KOPT-K1 (cell line): ENCODE measurements around the gene RNU1-1.
"Not testable (repeated sequence)": the region's sequence is repeated elsewhere in the genome, so short reads cannot be mapped to it uniquely, and the experiment has no call there.

Source experiments
- H3K27ac ChIP-seq: fragments of 200-600 bp; sonication (generic); 2 replicates; pipeline ENCODE4 v1.5.1; 2016; ENCODE audit warnings: antibody characterized with exemption, mild to moderate bottlenecking, low read depth, low read length; ENCODE audit not compliant: poor library complexity, severe bottlenecking
- H3K36me3 ChIP-seq: fragments of 200-600 bp; sonication (generic); 2 replicates; pipeline ENCODE4 v1.5.1; 2017; ENCODE audit warnings: antibody characterized with exemption, mild to moderate bottlenecking, low read length, moderate library complexity; ENCODE audit not compliant: insufficient read depth
- H3K9me3 ChIP-seq: fragments of 200-600 bp; sonication (generic); 2 replicates; pipeline ENCODE4 v1.5.1; 2017; ENCODE audit warnings: antibody characterized with exemption, low read length, mild to moderate bottlenecking; ENCODE audit not compliant: insufficient read depth, poor library complexity, severe bottlenecking

The RNU1-1 gene

DNA sequence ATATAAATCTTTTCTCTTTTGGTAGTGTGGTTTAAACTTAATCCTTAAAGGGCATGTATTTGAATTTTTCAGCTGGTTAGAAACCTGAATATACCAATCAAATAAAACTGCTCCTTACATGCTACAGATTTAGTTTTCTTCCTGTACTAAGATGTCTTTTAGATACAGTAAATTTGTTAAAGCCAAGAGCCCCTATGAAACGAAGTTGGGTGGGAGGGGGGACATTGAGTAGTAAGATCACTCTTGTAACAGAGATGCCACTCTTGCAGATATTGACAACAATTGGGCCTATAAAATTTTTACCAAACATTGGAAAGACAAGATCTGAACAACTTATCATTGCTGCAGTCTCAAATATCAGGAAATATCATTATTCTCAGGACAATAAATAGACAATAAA, 2.2 kb downstream of the RNU1-1 start:
- not testable (repeated sequence) for H3K36me3 ChIP-seq, H3K27ac ChIP-seq, H3K9me3 ChIP-seq

DNA sequence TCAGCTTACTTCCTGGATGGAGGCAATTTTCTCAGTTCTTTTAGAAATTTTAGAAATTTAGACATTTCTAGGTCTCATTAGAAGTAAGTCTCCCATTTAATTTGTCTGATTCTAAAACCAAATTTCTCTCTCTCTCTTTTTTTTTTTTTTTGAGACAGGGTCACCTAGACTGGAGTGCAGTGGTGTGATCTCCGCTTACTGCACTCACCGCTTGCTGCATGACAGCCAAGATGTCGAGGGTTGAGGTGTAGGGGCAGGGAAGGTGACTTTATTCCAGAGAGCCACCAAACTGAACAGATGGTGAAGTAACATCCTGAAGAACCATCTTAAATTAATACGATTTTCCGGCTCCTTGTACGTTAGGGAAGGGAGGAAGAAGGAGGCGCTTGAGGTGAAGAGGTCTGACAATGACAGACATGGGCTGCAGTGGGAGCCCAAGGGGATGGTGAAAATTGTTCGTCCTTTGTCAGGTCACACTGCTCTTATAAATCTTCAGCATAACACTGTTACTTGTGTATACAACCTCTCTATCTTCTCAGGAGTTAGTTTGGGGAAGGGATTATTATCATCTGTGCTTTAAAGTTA, 5.1 kb downstream of the RNU1-1 start:
- not testable (repeated sequence) for H3K36me3 ChIP-seq
- peak overlapping the region; percentile 60 for H3K27ac ChIP-seq

DNA sequence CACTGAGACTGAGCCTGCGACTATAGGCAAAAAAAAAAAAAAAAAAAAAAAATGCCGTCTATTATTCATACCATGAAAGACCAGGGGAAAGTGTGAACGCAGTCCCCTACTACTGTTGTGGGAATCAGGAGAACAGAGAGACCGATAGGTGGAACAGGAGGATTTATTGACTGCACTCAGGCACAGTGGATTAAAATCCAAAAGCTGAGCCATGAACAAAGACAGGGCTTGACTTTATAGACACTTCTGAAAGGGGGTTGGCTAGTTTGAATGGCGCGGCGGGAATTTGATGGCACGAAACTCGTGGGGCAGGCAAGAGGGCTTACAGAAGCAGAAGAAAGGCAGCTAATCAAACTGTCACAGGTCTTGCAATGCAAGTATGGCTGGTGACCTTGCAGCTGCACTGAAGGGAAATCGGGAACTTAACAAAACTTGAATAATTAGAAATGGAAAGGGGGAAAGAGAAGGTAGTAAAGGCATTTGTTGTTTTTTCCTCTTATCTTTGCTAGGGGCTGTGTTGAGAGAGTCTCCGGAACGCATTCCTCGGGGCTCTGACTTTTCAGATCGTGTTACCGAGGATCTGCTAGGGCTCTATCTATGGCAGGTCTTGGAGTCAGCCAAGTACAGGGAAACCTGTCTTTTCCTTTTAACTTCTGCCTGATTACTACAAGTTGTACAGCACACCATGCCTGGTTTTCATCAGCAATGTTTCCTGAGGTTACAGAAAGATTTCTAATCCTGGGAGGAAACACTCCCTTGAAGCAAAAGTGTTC, 7.5 kb downstream of the RNU1-1 start:
- H3K36me3 ChIP-seq, H3K27ac ChIP-seq: not testable (repeated sequence)
- H3K9me3 ChIP-seq = peaks cover 16% of the 10 kb centered on the region

More for the DNA sequence above, 5.1 kb downstream of the RNU1-1 start:
- H3K9me3 ChIP-seq = peaks cover 16% of the 10 kb centered on the region

DNA sequence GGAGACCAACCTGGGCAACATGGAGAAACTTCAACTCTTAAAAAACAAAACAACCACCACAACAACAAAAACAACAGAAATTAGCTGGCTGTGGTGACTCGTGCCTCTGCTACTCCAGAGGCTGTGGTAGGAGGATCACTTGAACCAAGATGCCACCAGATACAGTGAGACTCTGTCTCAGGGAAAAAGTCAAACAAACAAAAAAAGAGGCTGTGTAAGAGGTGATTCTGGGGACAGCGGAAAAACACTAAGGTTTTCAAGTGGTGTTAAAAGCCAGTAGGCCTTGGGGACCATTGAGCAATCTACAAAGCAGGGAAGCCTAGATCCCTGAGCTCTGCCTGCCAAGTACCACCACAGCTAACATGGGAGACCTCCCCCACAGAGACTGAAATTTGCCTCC, 8.2 kb downstream of the RNU1-1 start:
- H3K27ac ChIP-seq, H3K36me3 ChIP-seq: not testable (repeated sequence)
- H3K9me3 ChIP-seq = peaks cover 16% of the 10 kb centered on the region

DNA sequence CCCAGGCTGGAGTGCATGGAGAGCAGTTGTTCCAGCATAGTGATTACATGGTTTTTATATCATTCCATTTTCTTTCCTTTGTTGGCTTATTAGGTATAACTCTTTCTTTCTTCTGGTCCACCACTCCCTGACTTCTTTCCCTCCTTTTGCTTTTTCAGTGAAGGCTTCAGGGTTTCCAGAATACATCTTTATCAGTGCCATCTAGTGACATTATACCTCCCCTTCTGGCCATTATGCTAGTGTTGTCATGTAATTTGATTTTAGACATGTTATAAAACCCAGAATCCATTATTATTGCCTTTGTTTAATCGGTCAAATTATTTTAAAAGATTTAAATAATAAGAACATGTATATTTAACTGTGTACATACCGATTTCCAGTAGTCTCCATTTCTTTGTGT, 10.6 kb downstream of the RNU1-1 start:
- Histone ChIP-seq H3K27ac (no peak overlapping the region), H3K36me3 (no peaks in the 10 kb centered on the region), H3K9me3 (peaks cover 16% of the 10 kb centered on the region)

DNA sequence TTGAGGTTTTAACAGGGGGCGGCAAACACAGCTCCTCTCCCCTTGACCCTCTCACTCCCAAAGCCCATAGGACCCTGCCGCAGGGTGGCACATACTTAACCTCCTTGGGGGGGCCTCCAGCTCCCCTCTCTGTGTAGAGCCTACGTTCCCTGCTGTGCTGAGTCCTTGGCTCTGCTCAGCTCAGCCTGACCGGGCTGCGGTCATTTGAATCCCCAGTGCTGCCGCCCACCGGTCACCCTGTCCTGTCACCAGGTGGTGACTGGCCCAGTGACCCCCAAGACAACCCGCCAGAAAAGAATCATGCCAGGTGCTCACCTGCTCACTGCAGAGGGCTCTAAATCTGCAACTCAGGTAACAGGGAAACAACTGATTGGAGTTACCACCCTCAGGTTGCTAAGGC, 12.6 kb downstream of the RNU1-1 start:
- H3K27ac ChIP-seq, H3K36me3 ChIP-seq: not testable (repeated sequence)
- peaks cover 14% of the 10 kb centered on the region for H3K9me3 ChIP-seq

DNA sequence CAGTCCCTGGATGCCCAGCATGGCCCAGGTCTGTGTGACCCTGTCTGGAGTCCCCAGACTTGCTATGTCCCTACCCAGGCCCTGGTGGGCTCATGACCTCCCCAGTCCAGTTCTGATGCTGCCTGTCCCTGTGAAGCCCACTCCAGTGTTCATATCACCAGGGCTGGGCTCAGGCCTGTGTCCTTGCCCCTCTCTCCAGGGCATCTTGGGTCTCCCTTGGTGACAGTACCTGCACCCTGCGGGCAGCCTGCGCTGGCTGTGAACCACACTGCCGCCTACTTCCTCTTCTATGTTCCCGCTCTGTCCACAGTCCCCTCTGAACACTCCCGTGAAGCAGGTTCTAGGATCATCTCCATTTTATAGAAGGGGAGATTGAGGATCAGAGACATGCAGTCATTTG, 13.1 kb downstream of the RNU1-1 start:
- H3K27ac ChIP-seq, H3K9me3 ChIP-seq, H3K36me3 ChIP-seq: not testable (repeated sequence)

DNA sequence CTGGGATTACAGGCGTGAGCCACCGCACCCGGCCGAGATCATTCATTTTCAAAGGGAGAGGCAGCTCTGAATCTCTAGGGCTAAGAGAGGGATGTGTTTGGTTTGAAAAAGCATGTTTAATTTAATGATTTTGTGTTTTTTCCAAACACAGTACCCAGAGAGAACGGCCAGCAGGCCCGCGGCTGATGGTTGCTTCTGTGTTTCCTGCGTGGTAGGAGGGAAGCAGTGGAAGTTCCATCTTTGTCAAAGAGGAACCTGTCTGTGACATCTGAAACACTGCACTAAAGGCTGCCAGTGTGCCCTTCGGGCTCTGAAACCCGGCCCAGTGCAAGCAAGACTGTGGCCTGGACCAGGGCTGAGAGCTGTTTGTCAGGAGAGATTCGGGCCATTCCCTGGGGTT, 13.6 kb downstream of the RNU1-1 start:
- H3K9me3 ChIP-seq, H3K27ac ChIP-seq, H3K36me3 ChIP-seq: not testable (repeated sequence)

DNA sequence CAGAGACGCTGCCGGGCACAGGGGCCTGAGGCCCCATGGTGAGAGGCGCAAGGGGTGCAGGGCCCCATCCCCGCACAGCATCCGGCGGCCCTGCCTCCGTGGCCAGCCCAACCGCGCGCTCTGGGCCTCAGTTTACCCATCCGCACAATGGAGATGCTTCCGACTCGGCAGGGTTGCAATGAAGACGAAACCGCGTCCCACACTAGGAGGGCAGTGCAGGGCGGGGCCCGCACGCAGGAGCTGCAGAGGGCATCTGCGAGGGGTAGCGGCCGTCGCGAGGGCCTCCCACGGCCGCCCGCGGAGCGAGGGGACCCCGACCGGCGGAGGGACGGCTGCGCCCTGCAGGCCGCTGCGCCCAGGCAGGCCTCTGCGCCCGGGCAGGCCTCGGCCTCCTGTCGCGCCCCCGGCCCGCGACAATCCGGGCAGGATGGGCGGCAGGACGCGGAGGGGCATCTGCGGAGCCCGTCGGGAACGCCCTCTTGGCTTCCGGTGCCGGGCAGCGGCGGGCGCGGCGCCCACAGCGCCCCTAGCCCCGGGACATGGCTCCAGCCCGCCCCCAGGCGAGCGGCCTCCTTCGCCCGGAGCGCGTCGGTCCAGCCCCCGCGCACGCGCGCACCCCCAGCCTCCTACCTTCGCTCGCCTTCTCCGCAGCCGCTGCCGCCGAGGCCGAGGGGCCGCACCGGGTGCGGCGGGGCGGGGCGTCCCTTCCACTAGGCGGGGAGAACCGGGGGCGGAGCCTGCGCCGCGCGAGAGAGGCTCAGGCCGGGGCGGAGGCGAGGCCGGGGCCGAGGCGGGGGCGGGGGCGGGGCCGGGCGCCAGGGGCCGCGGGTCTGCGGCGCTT, 15.3 kb downstream of the RNU1-1 start:
- no peaks in the 10 kb centered on the region for H3K36me3 ChIP-seq
- H3K9me3 ChIP-seq = no peaks in the 10 kb centered on the region
- peak overlapping the region; percentile 54 for H3K27ac ChIP-seq

DNA sequence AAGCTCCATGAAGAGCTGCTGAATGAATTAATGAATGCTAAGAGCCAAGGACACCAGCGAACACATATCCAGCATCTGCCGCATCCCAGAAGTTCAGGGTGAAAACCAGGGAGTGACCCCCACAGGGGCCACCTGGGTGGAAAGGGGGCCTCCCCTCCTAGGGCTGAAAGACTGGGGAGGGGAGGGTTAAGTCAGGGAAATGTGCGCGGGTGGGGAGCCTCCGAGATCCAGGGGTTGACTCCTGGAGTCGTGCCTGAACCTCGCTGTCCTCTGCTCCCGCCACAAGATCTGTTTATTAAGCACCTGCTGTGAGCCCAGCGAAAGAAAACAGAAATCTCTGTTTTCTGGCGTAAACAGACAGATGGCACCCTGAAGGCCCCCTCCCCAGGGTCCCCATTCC, 16.0 kb downstream of the RNU1-1 start:
- H3K9me3 ChIP-seq, H3K27ac ChIP-seq, H3K36me3 ChIP-seq: not testable (repeated sequence)

DNA sequence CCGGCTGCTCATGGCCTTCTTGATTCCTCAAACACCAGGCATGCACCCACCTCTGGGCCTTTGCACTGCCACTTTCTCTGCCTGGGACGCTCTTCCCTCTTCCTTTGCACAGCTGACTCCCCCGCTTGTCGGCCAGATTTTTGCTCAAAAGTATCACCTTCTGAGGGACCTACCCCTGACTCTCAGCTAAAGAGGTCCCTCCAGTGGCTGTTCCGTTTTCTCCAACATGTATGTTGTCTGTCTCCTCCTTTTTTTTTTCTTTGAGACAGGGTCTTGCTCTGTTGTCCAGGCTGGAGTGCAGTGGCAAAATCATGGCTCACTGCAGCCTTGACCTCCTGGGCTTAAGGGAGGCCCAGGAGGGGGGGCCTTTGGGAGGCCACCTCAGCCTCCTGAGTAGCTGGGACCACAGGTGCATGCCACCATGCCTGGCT, 16.6 kb downstream of the RNU1-1 start:
- H3K36me3 ChIP-seq, H3K27ac ChIP-seq, H3K9me3 ChIP-seq: not testable (repeated sequence)

DNA sequence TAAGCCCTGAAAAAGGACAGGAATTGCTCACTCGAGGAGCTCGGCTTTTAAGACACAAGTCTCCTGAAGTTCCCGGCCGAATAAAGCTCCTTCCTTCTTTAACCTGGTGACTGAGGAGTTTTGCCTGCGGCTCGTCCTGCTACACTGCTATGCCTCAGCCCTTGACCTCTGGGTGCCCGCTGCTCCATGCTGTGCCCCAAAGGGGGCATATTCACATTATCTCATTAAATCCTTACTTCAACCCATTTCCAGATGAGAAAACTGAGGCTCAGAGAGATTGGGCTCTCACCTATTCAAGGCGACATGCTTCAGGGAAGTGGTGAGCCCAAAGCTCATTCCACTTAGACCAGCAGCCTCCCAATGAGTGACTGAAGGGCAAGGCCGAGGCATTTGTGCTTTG, 20.4 kb downstream of the RNU1-1 start:
- not testable (repeated sequence) for H3K36me3 ChIP-seq, H3K27ac ChIP-seq, H3K9me3 ChIP-seq

DNA sequence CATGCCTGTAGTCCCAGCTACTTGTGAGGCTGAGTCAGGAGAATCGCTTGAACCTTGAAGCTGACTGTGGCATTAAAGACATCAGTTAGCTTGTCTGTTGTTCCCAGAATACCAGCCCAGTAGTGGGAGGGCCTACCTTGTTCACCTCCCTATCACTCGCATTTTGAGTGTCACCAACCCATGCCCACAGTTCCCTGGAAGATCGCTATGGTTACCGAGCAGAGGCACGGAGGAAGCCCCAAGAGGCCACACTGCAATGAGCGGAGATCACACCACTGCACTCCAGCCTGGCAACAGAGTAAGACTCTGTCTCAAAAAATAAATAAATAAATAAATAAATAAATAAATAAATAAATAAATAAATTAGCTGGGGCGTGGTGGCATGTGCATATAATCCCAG, 21.1 kb downstream of the RNU1-1 start:
- H3K27ac ChIP-seq, H3K36me3 ChIP-seq, H3K9me3 ChIP-seq: not testable (repeated sequence)

DNA sequence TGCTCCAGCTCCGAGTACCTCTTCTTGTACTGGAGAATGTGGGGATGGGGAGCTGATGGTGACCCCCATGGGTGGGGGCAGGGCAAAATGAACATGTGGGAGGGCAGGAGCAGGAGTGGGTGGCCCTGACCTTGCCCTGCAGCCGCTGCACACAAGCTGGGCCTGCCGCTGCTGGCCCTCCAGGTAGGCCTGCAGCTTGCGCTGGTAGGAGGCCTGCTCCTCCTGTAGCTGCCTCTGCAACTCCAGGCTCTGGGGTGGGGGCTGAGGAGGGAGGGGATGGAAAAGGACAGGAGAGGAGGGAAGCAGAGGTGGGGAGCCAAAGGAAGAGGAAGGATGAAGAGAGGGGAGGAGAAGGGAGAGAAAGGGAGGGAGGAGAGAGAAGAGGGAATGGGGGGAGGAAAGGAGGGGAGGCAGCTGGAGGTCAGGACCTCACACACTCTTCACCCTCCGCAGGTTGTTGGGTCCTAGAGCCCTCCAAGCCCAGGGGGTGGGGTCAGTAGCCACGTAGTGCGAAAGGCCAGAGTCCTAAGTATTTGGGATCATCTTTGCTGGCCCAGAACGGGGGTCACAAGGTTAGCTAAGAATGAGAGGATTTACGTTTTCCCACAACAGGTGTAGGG, 22.9 kb downstream of the RNU1-1 start:
- Histone ChIP-seq H3K36me3 (no peaks in the 10 kb centered on the region), H3K9me3 (no peaks in the 10 kb centered on the region), H3K27ac (no peak overlapping the region)

DNA sequence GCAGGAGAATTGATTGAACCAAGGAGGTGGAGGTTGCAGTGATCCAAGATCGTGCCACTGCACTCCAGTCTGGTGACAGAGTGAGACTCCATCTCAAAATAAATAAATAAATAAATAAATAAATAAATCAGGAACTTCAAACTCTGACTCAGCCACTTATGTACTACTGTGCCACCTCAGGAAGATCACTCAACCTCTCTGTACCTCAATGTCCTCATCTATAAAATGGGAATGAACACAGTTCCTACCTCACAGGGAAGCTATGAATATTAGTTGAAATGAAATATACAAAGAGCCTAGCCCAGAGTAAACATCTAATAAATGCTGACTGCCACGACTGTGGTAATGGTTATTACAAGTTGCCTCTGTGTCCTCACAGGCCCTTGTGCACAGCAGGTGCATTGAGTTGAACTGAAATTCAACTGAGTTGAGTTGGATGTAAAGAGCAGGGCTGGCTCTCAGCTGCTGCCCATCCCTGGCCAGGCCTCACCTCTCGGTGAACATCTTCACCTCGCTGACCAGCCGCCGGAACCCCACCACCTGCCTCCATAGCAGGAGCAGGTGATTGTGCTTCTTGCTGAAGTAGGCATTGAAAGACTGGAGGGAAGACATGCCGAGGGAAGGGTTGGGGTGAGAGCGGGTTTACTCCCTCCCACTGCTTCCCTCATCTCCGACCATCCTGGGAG, 24.7 kb downstream of the RNU1-1 start:
- H3K9me3 ChIP-seq, H3K27ac ChIP-seq, H3K36me3 ChIP-seq: not testable (repeated sequence)
